HG03280 (cell line): ENCODE data around the gene CHST15.
"Not testable (repeated sequence)": the region's sequence is repeated elsewhere in the genome, so short reads cannot be mapped to it uniquely, and the experiment has no call there.

Experiments
- ATAC-seq: cut with Tn5 transposase; IDR thresholded peaks from one replicate; pipeline ENCODE4 v1.9.1; 2021; ENCODE audit warnings: mild to moderate bottlenecking, moderate library complexity; ENCODE audit not compliant: unreplicated experiment

CHST15 gene

GRCh38 chr10:124124123-124124768 lies 30.8 kb upstream of the CHST15 start:
- ATAC-seq = no peak

GRCh38 chr10:124123156-124123555 lies 29.8 kb upstream of the CHST15 start:
- ATAC-seq = no peak

GRCh38 chr10:124122211-124122610 lies 28.8 kb upstream of the CHST15 start:
- no peak for ATAC-seq

GRCh38 chr10:124120410-124121061 lies 27.1 kb upstream of the CHST15 start:
- ATAC-seq = no peak

- ATAC-seq = no peak
Observed at GRCh38 chr10:124119946-124120345, 26.5 kb upstream of the CHST15 start.

- no peak for ATAC-seq
Observed at GRCh38 chr10:124119216-124119615, 25.8 kb upstream of the CHST15 start.

- ATAC-seq = no peak
Observed at GRCh38 chr10:124117833-124118232, 24.4 kb upstream of the CHST15 start.

- no peak for ATAC-seq
Observed at GRCh38 chr10:124117511-124117785, 24.1 kb upstream of the CHST15 start.

- ATAC-seq = no peak
Observed at GRCh38 chr10:124116771-124117510, 23.5 kb upstream of the CHST15 start.

GRCh38 chr10:124114696-124115095 lies 21.3 kb upstream of the CHST15 start:
- no peak for ATAC-seq

- ATAC-seq = no peak
Observed at GRCh38 chr10:124112891-124113580, 19.6 kb upstream of the CHST15 start.

GRCh38 chr10:124110882-124111281 lies 17.5 kb upstream of the CHST15 start:
- no peak for ATAC-seq

GRCh38 chr10:124109261-124109660 lies 15.9 kb upstream of the CHST15 start:
- no peak for ATAC-seq

GRCh38 chr10:124107072-124107471 lies 13.7 kb upstream of the CHST15 start:
- ATAC-seq = no peak

- ATAC-seq = peak; percentile 95
Observed at GRCh38 chr10:124106241-124106879, 13.0 kb upstream of the CHST15 start.

GRCh38 chr10:124105594-124105993 lies 12.2 kb upstream of the CHST15 start:
- no peak for ATAC-seq

GRCh38 chr10:124105045-124105444 lies 11.6 kb upstream of the CHST15 start:
- no peak for ATAC-seq

- ATAC-seq = no peak
Observed at GRCh38 chr10:124104011-124104627, 10.7 kb upstream of the CHST15 start.

GRCh38 chr10:124101351-124101750 lies 8.0 kb upstream of the CHST15 start:
- ATAC-seq = no peak

- not testable (repeated sequence) for ATAC-seq
Observed at GRCh38 chr10:124100651-124101050, 7.3 kb upstream of the CHST15 start.

- ATAC-seq = no peak
Observed at GRCh38 chr10:124100124-124100523, 6.7 kb upstream of the CHST15 start.
